ENCODE measurements around the gene HYLS1.

DNA sequence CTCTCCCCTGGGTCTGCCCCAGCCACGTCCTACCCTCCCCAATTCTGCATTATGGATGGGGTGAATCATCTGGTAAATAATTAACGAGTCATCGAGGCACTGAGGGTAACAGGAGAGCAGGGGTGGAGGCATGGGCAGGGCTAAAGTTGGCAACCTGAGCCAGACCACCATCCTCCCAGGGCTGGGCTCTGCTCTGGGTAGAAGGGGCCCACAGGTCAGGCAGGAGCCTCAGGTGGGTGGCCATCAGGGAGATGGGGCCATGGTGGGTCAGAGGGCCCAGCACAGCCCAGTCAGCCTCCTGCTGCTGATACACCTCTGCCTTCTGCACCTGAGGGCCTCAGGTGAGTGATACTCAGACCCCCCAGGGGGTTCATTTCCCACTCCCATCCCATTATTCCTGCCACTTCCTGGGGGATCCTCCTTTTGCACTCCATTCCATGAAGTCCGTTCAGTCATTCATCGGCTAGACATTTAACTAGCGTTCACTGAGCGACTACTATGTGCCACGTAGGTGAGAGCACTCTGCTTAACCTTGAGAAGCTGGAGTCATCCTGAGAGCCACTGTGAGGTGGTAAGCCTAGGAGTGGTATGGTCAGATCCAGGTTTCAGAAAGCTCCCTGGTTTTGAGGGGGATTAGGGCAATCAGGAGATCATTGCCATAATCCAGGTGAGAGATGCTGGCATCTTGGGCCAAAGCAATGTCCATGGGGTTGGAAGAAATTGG, 58.5 kb downstream of the HYLS1 start, which contains the start of gene VSIG10L2:
- TF ChIP-seq CTCF (IDR thresholded peaks at IDR 0.05) (no peak), POLR2A (IDR thresholded peaks at IDR 0.05) (no peak)

Measured in body of pancreas (tissue), 4 donors.